GM23338 (cell line): Measurements from ENCODE around the gene TARBP2. TPM values are rescaled to one million over a fixed set of nuclear protein-coding genes. Genes with fewer than 3 reads are reported as not detected.
A peak's percentile ranks its signal among the peaks of the same experiment; 100 is the strongest.
"Not testable (repeated sequence)": the region's sequence is repeated elsewhere in the genome, so short reads cannot be mapped to it uniquely, and the experiment has no call there.

Experiments used
- ATAC-seq: fragments of 200-7000 bp; cut with Tn5 transposase; 3 replicates; pipeline ENCODE4 v1.9.1; 2020
- DNase-seq: peaks from one replicate; pipeline ENCODE4 v3.0.0-alpha.2; 2015; ENCODE audit warnings: low spot score
- H2AFZ ChIP-seq: fragments of 200-600 bp; sonication (generic); 2 replicates; pipeline ENCODE4 v1.8.0; 2016; ENCODE audit warnings: antibody characterized with exemption, mild to moderate bottlenecking, moderate library complexity
- H3F3A ChIP-seq: fragments of 200-600 bp; sonication (generic); replicated peaks from 2 replicates; pipeline ENCODE4 v1.8.0; 2017; ENCODE audit warnings: antibody characterized with exemption, mixed run types, low read depth
- H3K27ac ChIP-seq: fragments of 200-600 bp; sonication (generic); 2 replicates; pipeline ENCODE4 v1.6.1; 2016; ENCODE audit warnings: low read depth
- H3K27me3 ChIP-seq: fragments of 200-600 bp; sonication (generic); 2 replicates; pipeline ENCODE4 v1.8.0; 2016; ENCODE audit warnings: mild to moderate bottlenecking, mixed run types, moderate library complexity; ENCODE audit not compliant: insufficient read depth
- H3K36me3 ChIP-seq: fragments of 200-600 bp; sonication (generic); 2 replicates; pipeline ENCODE4 v1.8.0; 2016; ENCODE audit warnings: mild to moderate bottlenecking; ENCODE audit not compliant: insufficient read depth
- H3K4me1 ChIP-seq: fragments of 200-600 bp; sonication (generic); 2 replicates; pipeline ENCODE4 v1.8.0; 2016; ENCODE audit warnings: mild to moderate bottlenecking, moderate library complexity; ENCODE audit not compliant: insufficient read depth
- H3K4me2 ChIP-seq: fragments of 200-600 bp; sonication (generic); 2 replicates; pipeline ENCODE4 v1.7.1; 2017; ENCODE audit warnings: mixed run types
- H3K4me3 ChIP-seq: fragments of 200-600 bp; sonication (generic); 2 replicates; pipeline ENCODE4 v1.6.1; 2016; ENCODE audit warnings: mixed run types
- H3K79me2 ChIP-seq: fragments of 200-600 bp; sonication (generic); replicated peaks from 2 replicates; pipeline ENCODE4 v1.8.0; 2017; ENCODE audit warnings: mild to moderate bottlenecking; ENCODE audit not compliant: insufficient read depth
- H3K9me2 ChIP-seq: fragments of 200-600 bp; sonication (generic); 2 replicates; pipeline ENCODE4 v1.8.0; 2017; ENCODE audit not compliant: insufficient read depth
- H4K20me1 ChIP-seq: fragments of 200-600 bp; sonication (generic); replicated peaks from 2 replicates; pipeline ENCODE4 v1.8.0; 2017; ENCODE audit warnings: mild to moderate bottlenecking; ENCODE audit not compliant: insufficient read depth
- H3K27ac Mint-ChIP-seq: 2 replicates; pipeline ENCODE4 v1.8.0; 2020; ENCODE audit warnings: inconsistent platforms, mild to moderate bottlenecking, moderate library complexity, mixed read lengths
- H3K27me3 Mint-ChIP-seq: 3 replicates; pipeline ENCODE4 v1.8.0; 2022; ENCODE audit warnings: low read depth, mild to moderate bottlenecking, moderate library complexity, mixed read lengths, inconsistent platforms; ENCODE audit not compliant: insufficient read depth, poor library complexity
- H3K36me3 Mint-ChIP-seq: 3 replicates; pipeline ENCODE4 v1.8.0; 2021; ENCODE audit warnings: low read depth, mild to moderate bottlenecking, inconsistent platforms, moderate library complexity, mixed read lengths
- H3K4me1 Mint-ChIP-seq: 3 replicates; pipeline ENCODE4 v1.8.0; 2020; ENCODE audit warnings: mild to moderate bottlenecking, inconsistent platforms, mixed read lengths
- H3K4me3 Mint-ChIP-seq: 3 replicates; pipeline ENCODE4 v1.8.0; 2021; ENCODE audit warnings: moderate library complexity, mild to moderate bottlenecking, inconsistent platforms, mixed read lengths
- H3K9me3 Mint-ChIP-seq: 3 replicates; pipeline ENCODE4 v1.8.0; 2020; ENCODE audit warnings: moderate library complexity, mild to moderate bottlenecking, inconsistent platforms, mixed read lengths
- JUNB ChIP-seq: IDR thresholded peaks from one replicate; pipeline ENCODE4 v1.6.1; 2016; ENCODE audit warnings: antibody characterized with exemption; ENCODE audit not compliant: unreplicated experiment
- ZNF114 ChIP-seq: fragments of 250-450 bp; sonication (Bioruptor Pico); IDR thresholded peaks from 2 replicates; pipeline ENCODE4 v1.5.0; 2020; ENCODE audit warnings: mild to moderate bottlenecking, moderate library complexity
- ZNF331 ChIP-seq: fragments of 250-450 bp; sonication (Bioruptor Pico); IDR thresholded peaks from 2 replicates; pipeline ENCODE4 v1.5.0; 2020; ENCODE audit warnings: low read depth, mild to moderate bottlenecking, moderate library complexity
- polyA plus RNA-seq: library from polyadenylated mRNA; unstranded; fragments of >200 nt; fragmentation: Nextera tagmentation; extraction: Ambion mirVana; gene quantifications from 2 replicates; pipeline ENCODE4 v1.2.1, GENCODE V29; 2016
- total RNA-seq: library from RNA; depleted of rRNA; stranded (reverse); fragments of >200 nt; shearing (Covaris generic); gene quantifications from 2 replicates; pipeline ENCODE4 v1.2.3, GENCODE V29; 2014
- TF ChIP-seq, protein P1 (sequence below), 2 experiments: fragments of 200-600 bp in 1 of 2; sonication (generic) in 1 of 2; conservative IDR thresholded peaks; 2 replicates each; pipeline versions ENCODE4 v1.5.1 to v1.6.1; 2016 to 2017; ENCODE audit warnings: antibody characterized with exemption in 2 of 2, low read depth in 2 of 2, mild to moderate bottlenecking in 2 of 2, moderate library complexity in 1 of 2

The TARBP2 gene
- total and polyA plus RNA-seq, 2 experiments from 2014 or later: 57.0 to 83.4 TPM

DNA sequence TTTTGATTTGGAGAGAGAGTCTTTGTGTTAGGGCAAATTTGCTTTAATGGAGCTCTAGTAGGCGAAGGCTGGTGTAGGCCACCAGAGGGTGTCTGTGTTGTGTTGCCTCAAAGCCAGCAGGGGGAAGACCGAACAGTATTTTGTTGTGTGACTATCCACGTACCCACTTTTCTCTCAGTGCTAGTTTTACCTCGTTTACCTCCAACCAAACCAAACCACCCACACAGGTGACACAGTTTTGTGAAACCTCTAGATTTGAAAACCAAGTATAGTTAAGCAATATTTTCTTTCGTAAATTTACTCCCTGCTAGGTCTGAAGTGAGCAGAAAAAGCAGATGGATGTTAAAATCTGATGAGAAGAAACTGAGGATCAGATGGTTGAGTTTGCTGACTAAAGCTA, 42.5 kb downstream of the TARBP2 start:
- peaks cover 9% of the 10 kb centered on the region; the same call in 2 of the 3 replicates for H3K4me1 Mint-ChIP-seq
- H3K27me3 Mint-ChIP-seq: no peaks in the 10 kb centered on the region
- TF ChIP-seq ZNF114 (CRISPR knock-in tag): no peak
- TF ChIP-seq JUNB: no peak
- TF ChIP-seq, protein P1, sequence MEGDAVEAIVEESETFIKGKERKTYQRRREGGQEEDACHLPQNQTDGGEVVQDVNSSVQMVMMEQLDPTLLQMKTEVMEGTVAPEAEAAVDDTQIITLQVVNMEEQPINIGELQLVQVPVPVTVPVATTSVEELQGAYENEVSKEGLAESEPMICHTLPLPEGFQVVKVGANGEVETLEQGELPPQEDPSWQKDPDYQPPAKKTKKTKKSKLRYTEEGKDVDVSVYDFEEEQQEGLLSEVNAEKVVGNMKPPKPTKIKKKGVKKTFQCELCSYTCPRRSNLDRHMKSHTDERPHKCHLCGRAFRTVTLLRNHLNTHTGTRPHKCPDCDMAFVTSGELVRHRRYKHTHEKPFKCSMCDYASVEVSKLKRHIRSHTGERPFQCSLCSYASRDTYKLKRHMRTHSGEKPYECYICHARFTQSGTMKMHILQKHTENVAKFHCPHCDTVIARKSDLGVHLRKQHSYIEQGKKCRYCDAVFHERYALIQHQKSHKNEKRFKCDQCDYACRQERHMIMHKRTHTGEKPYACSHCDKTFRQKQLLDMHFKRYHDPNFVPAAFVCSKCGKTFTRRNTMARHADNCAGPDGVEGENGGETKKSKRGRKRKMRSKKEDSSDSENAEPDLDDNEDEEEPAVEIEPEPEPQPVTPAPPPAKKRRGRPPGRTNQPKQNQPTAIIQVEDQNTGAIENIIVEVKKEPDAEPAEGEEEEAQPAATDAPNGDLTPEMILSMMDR (conservative IDR thresholded peaks at IDR 0.05; ENCODE audit: low read depth in 2 of 2): peak; percentile 77 to 87
- no peak overlapping the region for H2AFZ ChIP-seq
- H3K79me2 ChIP-seq: no peaks in the 10 kb centered on the region
- H3K27me3 ChIP-seq: no peaks in the 10 kb centered on the region
- peak; percentile 99 for ATAC-seq
- H3K4me3 Mint-ChIP-seq: no peak overlapping the region
- H4K20me1 ChIP-seq: no peaks in the 10 kb centered on the region; the same call in 1 of the 2 replicates
- H3F3A ChIP-seq: 0 out of 2 replicates have a peak, but pooled peaks cover 5% of the 10 kb centered on the region
- no peaks in the 10 kb centered on the region for H3K9me3 Mint-ChIP-seq
- H3K36me3 ChIP-seq: 0 out of 2 replicates have a peak, but pooled peaks cover 9% of the 10 kb centered on the region
- peak overlapping the region; percentile 72; the same call in 1 of the 2 replicates for H3K27ac Mint-ChIP-seq
- no peaks in the 10 kb centered on the region for H3K9me2 ChIP-seq
- no peak overlapping the region for H3K4me2 ChIP-seq
- no peaks in the 10 kb centered on the region for H3K36me3 Mint-ChIP-seq
- no peak overlapping the region for H3K4me3 ChIP-seq
- 0 out of 2 replicates have a peak overlapping the region, but pooled peaks have one; percentile 51 for H3K27ac ChIP-seq
- H3K4me1 ChIP-seq: peaks cover 4% of the 10 kb centered on the region; the same call in 1 of the 2 replicates
- peak; percentile 86 for DNase-seq

DNA sequence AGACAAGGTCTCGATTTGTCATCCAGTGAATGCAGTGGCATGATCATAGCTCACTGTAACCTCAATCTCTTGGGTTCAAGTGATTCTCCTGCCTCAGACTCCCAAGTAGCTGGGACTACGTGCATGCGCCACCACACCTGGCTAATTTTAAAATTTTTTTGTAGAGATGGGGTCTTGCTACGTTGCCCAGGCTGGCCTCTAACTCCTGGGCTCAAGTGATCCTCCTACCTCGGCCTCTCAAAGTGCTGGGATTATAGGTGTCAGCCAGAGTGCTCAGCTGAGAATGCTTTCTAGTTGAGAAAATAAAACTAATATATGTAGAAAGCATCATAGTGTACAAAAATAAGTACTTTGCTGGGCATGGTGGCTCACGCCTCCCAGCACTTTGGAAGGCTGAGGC, 47.3 kb downstream of the TARBP2 start:
- not testable (repeated sequence) for H3K4me1 ChIP-seq, H3F3A ChIP-seq, H3K4me3 ChIP-seq, H3K36me3 Mint-ChIP-seq, ATAC-seq, H3K9me3 Mint-ChIP-seq, H3K27ac ChIP-seq, H3K9me2 ChIP-seq, H3K4me2 ChIP-seq, H3K4me1 Mint-ChIP-seq, H3K27ac Mint-ChIP-seq, H3K4me3 Mint-ChIP-seq, H3K79me2 ChIP-seq, H3K36me3 ChIP-seq, DNase-seq, H2AFZ ChIP-seq, H3K27me3 ChIP-seq, H3K27me3 Mint-ChIP-seq, H4K20me1 ChIP-seq

DNA sequence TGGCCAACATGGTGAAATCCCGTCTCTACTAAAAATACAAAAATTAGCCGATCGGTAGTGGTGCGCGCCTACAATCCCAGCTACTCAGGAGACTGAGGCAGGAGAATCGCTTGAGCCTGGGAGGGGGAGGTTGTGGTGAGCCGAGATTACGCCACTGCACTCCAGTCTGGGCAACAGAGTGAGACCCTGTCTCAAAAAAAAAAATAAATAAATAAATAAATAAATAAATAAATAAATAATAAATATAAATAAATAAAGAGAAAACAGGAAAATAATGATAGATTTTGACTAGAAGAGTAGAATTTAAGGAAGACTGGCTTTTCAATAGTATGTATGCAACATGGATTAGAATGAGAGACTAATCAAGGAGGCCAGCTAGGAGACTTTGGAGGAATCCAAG, 49.0 kb downstream of the TARBP2 start:
- not testable (repeated sequence) for H3K9me2 ChIP-seq, H3F3A ChIP-seq, H3K4me3 ChIP-seq, H3K79me2 ChIP-seq, H3K9me3 Mint-ChIP-seq, H3K4me3 Mint-ChIP-seq, DNase-seq, H3K27me3 ChIP-seq, H3K4me1 ChIP-seq, H4K20me1 ChIP-seq, H3K4me2 ChIP-seq, H3K36me3 Mint-ChIP-seq, H3K4me1 Mint-ChIP-seq, H3K27ac Mint-ChIP-seq, ATAC-seq, H2AFZ ChIP-seq, H3K36me3 ChIP-seq, H3K27me3 Mint-ChIP-seq, H3K27ac ChIP-seq

DNA sequence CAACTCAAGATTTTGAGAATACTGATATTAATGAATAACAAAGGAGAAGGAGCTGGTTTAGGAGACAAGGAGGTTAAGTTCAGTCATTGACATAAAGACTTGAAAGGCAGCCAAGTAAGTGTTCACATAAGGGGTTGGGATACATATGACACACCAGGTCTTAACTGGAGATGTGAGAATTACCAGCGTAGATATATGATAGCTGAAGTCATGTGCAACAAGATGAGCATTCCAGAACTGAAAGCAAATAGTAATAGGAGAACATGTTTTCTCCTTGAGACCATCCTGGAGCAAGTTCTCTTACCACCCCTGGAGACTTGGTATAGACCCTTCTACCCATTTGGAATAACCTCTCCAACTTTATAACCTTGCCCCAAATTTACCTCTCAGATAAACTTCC, 49.5 kb downstream of the TARBP2 start:
- no peaks in the 10 kb centered on the region for H3K79me2 ChIP-seq
- H3K4me2 ChIP-seq: no peak overlapping the region
- ATAC-seq: no peak
- no peak overlapping the region for H3K4me3 Mint-ChIP-seq
- no peak overlapping the region for H3K27ac Mint-ChIP-seq
- H3K9me3 Mint-ChIP-seq: no peaks in the 10 kb centered on the region
- no peaks in the 10 kb centered on the region for H3K27me3 Mint-ChIP-seq
- no peaks in the 10 kb centered on the region for H3F3A ChIP-seq
- no peaks in the 10 kb centered on the region for H3K36me3 ChIP-seq
- DNase-seq: no peak
- no peak overlapping the region for H3K4me3 ChIP-seq
- H3K9me2 ChIP-seq: no peaks in the 10 kb centered on the region
- H3K27ac ChIP-seq: no peak overlapping the region
- H2AFZ ChIP-seq: no peak overlapping the region
- H3K4me1 ChIP-seq: no peaks in the 10 kb centered on the region
- H3K36me3 Mint-ChIP-seq: no peaks in the 10 kb centered on the region
- no peaks in the 10 kb centered on the region for H3K27me3 ChIP-seq
- no peaks in the 10 kb centered on the region; the same call in 1 of the 3 replicates for H3K4me1 Mint-ChIP-seq
- no peaks in the 10 kb centered on the region; the same call in 1 of the 2 replicates for H4K20me1 ChIP-seq
- no peak for TF ChIP-seq ZNF114 (CRISPR knock-in tag)
- no peak for TF ChIP-seq ZNF331 (CRISPR knock-in tag)
